HG03108 (cell line): ENCODE results near the gene C2CD2.

Experiments
- ATAC-seq: cut with Tn5 transposase; IDR thresholded peaks from one replicate; pipeline ENCODE4 v1.9.1; 2021; ENCODE audit warnings: moderate library complexity; ENCODE audit not compliant: unreplicated experiment

The C2CD2 gene

DNA sequence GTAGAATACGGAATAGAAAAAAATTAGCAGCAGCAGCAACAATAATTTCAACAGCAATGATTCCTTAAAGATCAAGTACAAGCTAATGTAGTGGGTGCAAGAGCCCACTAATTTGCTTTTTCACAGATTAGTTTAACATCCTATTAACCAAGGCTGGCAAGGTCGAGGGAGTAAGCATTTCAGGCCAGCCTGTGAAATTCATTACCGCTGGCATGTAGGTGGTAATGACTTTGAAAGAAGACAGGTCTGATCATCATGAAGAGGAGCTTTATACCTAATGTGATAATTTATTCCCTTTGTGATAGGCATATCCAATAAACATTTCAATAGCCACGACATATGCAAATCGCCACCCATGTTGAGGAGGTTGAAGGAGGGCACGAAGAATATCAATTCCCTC, 63.5 kb downstream of the C2CD2 start:
- ATAC-seq, result no peak

DNA sequence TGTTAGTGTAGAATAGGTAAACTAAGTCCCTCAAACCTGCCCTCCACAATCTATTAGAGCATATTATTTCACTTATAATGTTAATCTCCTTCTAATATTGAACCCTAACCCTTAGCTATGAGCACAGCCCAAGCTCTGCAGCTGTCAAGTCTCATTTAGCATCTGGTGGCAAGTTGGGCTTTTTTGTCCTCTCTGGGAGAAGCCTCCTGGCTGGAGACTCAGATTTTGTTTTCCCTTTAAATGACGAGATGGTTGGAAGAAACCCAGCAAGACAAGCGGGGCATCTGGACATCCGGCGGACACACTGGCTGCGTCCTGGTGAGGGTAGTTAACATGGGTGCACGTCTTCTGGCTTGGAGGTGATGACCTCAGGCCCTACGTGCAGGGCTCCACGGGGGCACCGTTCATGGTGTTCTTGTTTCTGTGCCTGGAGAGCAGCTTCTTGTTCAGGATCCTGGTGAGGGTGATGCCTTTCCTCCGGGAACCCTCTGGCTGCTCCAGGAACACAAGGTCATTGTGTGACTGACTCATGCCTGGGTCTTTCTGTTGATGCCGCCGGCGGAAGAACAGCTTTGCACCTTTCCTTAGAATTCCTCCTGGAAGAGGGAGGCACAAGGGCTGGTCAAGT, 65.0 kb downstream of the C2CD2 start:
- no peak for ATAC-seq

DNA sequence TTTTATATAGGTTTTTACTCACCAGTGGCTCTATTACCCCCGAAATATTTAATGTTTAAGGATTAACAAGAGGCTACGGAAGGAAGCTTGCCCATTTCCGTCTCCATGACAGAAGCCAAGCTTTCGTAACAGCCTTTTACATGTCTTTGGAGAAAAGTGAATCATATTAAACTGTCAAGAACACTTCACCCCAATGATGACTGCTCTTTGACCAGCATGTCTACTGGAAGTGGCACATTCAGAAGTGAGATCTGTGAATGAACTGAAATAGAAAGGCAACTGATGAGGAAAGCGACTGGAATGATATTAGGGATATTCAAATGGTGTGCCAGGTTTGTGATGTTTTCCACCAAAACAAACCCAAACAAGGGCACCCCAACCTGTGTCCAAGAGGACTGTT, 66.2 kb downstream of the C2CD2 start:
- no peak for ATAC-seq

DNA sequence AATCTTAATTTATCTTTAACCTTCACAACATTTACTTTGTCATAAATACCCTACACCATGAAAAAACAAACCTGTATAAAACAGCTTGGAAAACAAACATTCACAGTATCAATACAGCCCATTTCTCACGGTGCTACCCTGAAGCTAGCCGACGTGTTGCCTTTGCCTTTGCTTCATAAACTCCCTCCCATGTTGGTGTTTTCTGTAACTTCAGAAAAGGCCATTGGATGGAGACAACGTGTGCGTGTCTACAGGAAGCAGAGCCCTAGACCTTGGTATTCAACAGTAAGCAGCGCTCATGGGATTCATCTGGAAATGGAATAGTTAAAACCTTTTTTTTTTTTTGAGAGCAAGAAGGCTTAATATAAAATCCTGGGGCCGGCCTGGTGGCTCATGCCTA, 67.5 kb downstream of the C2CD2 start:
- no peak for ATAC-seq

DNA sequence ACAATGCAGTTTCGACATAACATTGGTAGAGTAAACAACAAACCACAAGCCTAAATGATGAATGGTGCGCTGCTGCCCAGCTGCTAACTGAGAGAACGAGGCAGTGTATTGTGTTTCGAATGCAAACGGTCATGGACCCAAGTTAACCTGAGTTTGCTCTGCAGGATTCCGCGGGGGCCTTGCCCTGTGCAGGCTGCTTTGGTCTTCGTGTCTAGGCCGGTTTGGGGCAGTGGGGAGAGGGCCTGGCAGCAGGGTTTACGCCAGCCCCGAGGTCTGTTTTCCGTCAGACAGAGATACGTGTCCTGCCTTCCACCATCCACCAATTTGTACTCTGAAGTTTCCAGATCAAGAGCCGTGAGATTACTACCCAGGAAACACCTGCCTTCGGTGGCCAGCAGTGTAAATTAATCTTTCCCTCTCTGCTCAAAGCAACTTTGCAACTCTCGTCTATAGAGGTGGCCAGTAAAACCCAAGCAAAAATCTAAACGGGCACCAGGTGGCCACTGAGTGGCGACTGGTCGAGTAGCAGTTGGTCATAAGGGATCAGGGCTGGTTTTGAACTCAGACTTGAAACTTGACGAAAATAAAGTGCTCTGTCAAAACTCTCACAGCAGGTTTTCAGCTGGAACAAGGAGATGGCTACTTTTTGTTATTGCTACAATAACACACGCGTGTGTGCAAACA, 68.3 kb downstream of the C2CD2 start:
- no peak for ATAC-seq

DNA sequence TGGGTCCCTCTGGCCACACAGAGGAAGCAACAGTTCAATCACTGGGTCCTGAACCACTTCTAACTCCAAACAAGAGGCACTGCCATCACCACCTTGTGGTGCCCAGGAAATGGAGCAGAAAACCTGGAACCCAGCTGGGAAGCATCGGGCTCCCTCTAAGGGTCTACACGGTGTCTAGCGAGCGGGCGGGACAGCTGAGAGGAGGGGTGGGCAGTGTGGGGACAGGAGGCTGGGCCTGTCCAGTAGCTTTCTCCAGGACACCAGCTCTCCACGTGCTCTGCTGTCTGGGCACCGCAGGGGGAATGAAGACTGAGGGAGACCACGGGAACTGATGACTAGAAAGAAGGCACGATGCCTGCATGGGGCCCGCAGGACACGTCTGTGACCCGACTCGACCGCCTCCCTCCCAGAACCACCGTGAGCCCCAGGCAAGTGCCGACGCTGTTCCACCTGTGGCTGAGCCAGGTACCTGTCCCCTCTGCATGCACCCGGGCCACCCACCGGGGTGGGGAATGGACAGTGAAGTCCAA, 69.3 kb downstream of the C2CD2 start:
- ATAC-seq, result no peak

DNA sequence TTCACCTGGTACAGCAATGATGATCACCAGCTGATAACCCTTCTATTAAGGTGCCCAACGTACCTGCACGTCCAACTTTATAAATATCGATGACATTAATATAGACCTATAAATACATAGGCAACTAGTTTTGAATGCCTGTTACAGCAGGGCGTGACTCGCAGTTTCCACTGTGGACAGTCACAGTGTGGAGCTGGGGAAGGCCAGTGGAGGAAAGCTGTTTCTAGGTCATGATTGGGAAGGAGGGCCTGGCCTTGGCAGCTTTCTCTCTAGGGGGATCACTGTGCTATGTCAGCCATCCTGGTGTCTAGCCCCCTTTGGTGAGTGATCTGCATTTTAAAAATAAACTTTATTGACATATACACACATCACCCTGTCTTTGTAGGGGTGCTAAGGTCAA, 70.2 kb downstream of the C2CD2 start:
- ATAC-seq, result no peak

DNA sequence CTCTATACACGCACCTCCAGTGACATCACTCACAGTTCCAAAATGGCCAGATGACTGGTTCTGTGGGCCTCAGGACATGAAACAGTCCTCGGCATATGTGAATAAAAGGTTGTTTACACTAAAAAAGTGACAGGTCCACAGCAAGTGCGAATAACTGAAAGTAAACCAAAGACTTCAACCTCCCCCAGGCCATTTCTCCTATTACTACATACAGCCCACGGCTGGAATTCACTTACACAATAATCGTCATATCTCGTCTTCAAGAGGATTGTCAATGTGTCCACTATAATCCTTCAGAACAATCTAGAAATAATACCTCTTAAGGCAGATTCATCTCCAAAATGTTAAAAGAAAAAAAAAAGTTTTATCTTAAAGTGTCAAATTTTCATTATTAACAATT, 72.8 kb downstream of the C2CD2 start:
- no peak for ATAC-seq

DNA sequence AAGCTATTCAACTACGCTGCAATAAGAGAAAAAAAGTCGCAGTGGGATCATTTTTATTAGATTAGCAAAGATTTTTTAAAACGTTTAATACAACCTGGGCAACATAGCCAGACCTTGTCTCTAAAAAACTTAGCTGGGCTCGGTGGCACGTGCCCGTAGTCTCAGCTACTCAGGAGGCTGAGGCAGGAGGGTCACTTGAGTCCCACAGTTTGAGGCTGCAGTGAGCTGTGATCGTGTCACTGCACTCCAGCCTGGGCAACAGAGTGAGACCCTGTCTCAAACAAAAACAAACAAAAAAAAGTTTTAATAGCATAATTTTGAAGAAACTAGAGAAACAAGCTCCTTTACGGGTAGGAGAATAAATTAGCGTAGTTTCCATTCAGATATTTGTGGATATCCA, 73.7 kb downstream of the C2CD2 start:
- ATAC-seq, result no peak

DNA sequence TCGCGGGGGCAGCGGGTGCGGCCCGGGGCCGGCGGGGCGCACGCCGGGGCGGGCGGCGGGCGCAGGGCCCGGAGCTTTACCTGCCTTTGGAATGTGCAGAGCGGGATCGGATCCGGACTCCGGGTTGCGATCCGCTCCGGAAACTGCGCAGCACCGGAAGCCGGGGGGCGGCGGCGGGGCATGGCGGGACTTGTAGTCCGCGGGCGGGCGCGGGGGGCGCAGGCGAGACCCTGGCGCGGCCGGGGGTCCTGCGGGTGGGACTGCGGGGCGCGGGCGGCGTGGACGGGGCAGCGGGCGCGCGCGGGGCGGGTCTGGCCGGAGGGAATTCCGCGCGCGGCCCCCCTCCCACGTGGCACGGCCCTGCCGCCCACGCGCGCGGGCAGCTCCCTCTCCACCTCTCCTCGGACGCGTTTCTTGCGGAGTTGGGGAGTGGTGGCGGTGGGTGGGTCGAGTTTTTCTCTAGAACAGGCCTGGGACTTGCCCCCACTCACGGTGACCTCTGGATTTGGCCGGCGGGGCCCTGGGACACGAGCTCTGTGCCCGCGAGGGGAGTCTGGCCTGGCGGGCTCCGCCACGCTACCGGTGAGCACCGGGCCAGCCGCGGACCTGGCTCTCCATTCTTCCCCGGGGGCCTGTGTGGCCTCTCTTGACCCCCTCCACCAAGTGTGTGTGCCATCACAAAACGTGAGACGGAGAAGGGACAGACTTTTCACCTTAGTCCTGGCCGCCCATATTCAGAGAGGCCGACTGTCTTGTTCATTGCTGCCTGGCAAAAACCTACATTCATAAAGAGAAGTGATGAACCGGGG, 74.4 kb downstream of the C2CD2 start, which contains the start of gene PRDM15:
TSS of gene PRDM15 (minus strand) at position 155 of the 809 bp plus-strand sequence. CDS start 18,981 bp downstream, outside the sequence.
- peak; percentile 61 for ATAC-seq

DNA sequence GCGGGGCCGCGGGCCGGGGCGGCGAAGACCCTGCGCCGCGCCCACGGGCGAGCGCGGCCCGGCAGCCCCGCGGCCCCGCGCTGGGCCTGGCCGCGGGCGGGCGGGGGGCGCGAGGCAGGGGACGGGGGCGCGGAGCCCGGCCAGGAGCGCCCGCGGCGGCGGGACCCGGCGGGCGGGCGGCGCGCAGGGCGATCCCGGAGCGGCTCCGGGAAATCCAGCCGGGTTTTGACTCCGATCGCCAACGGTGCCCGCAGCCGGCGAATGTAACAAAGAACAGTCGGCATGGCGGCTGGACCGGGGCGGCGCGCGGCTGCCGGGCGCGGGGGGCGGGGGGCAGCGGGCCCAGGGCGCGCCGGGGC, 75.0 kb downstream of the C2CD2 start:
- peak; percentile 40 for ATAC-seq

DNA sequence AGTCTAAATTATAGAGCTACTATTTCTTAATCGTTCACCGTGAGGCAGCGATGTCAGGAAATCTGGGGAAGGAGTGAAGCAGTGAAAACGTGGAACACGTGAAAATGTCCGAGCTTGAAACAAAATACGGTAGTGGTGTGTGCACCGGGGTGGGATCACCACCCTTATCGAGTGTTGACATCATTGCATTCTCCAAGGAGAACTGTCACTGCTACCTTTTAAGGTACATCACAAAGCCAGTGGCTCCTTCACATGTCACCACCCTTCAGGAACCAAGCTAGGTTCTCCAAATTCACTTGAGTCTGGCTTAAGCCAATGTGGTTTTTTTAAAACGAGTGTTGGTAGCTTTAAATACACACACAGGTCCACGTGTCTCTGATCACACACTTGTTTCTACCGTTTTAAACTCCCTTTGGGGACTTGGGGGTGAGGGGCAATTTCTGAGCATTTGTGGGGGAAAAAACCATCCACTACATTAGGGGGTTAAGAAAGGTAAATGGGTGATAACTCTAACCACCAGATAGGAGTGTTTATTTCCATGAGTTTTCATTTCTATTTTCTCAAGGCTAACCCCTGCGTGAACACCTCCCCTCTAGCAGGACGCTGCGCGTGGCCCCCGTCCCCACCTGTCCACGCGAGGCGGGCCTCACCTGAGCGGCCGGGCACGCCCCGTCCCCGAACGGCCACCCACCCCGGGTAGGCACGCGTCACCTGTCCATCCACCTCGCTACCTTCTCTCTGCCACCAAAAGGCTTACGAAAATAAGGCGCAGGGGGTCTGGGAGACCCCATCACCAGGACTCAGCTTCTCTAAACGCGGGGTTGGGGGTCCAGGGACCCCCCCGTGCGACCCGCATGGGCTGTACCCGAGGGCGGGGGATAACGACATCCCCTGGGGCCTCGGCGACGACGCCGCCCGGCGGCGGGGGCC, 75.7 kb downstream of the C2CD2 start:
- ATAC-seq, result peak; percentile 17

DNA sequence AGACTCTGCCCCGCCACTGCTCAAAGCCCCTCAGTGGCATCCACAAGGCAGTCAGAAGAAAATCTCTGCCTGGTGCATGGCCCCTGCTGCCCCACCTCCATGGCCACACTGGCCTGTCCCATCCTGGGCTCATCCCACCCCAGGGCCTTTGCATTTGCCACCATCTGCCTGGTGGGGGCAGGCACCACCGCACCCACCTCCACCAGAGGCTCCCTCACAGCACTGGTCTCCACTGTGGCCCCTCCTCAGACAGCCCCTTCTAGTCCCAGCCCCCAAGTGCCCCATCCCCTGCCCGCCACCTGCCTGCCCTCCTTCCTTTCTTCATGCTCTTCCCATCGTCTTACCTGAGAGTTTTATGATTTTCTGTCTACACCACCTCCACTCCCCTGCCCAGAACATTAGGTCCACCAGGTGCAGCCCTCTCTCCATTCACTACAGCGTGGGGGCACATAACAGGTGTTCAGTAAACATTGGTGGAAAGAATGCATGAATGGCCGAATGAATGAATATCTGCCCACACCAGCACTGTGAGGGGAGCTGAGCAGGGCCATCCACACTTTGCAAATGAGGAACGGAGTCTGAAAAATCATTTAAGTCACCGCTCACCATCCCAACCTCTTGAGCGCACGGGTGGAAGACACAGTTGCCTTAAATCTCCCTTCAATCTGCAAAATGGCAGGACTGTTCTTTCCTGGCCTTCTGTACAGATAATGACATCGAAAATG, 76.7 kb downstream of the C2CD2 start:
- no peak for ATAC-seq

DNA sequence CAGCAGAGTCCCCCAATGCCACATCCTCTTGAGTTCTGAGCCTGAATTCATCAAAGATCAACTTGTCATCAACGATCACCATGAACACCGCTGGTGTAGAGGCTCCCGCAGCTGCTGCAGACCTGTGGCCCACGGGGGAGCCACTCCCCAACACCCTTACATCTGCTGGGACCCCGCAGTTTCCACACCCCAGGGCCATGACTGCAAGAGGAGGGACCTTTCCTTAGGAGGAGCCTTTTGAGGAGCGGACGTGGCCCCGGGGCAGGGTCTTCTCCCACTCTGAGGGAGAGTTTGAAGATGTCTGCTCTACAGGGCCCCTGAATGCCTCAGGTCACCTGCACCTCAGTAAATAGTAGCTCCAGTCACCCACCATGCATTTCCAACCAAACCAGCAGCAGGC, 77.4 kb downstream of the C2CD2 start:
- no peak for ATAC-seq

DNA sequence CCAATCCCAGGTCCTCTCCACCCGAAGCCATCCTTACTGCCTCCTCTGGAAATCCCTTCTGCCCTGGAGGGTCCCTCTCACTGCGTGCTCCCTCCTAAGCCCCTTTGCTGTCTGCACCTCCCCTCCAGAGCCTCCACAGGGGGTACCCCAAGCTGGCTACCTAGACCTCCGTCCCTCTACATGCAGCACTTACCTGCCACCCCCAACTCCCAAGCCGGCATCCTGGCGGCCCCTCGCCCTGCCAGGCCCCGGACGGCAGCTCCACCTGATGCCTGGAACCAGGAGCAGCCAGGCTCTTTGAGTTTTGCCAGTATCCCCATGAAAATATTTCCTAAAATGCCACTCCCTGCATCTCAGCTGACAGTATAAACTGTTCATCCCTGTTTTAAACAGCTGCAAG, 78.7 kb downstream of the C2CD2 start:
- ATAC-seq, result no peak

DNA sequence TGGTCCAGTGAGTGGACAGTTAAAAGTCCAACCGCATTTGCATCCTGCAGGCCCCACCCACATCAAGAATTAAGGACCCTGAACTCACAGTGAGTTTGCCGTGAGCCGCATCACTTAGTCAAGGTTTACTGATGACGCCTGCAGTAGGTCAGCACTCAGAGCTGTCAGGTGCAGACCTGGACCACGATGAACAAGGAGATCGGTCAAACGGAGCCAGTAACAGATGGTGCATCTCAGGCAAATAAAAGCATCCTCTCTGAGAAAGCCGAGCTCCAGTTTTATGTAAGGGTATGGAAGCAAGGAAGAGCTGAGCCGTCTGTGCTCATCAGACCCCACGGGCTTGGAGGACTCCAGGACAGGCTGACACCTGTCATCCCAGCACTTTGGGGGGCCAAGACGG, 79.2 kb downstream of the C2CD2 start:
- ATAC-seq, result no peak

DNA sequence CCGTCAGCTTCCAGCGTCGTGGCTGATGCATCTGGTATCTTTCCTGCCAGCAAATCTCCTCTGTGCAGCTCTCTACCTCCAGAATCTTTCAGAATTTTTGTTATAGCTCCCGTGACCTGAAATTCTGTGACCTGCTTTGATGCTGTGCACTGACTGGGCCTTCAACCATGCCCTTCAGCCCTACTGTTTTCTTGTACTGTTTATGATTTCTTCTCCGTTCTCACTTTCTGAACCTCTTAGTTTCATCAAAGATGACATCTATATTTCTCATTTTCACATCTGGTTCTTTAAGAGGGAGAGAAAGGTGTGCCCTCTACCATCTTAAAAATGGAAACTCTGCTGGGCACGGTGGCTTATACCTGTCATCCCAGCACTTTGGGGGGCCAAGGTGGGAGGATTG, 80.4 kb downstream of the C2CD2 start:
- no peak for ATAC-seq

DNA sequence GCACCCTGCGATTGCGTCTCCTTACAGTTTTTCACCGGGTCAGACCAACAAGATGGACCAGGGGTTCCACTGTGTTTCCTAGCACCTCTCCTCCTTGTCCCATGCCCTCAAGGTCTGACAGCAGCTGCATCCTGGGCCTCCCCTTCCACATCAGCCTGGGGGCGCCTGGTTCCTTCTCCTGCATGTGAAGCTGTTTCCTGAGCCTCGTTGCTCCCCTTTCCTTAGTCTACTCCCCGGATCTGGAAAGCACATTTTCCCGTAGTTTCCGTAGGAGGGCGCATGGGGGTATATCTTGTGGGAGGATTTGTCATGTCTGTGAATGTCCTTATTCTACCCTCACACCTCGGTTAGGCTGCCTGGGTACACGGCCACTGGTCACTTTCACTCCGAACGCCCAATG, 80.8 kb downstream of the C2CD2 start:
- no peak for ATAC-seq

DNA sequence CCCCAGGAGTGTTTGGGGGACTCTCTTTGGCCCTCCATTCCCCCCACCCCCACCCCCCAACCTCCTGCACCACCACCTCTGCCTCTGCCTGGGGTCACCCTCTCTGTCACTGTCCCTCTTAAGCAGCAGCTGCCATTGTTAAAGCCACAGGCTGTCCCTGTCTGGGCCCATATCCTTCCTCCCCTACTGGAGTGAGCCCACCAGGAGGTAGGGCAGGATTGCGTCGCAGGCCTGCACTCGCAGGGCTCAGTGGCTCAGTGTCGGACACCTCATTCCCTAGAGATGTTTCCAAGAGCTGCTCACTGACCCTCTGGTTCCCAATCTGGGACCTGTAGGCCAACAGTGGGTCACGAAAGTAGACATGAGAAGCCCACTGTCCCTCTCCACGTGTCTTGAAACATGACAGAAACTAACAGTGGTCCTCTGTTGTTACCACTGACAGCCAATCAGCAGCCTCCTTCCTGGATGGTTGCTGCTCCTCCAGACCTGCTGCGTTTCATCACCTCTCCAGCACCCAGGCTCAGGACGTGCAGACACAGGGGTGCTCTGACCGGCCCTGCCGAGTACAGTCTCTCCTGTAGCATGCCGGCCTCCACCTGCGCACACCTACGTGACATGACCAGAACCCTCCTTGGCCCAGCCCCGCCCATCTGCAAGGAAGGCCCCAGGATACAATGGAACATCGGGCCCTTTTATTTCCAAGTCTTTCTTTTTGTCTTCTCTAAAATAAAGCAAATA, 82.4 kb downstream of the C2CD2 start:
- no peak for ATAC-seq
